Duodenal mucosa (tissue), 2 donors: ENCODE data around the gene TRPM4.
"Not testable (repeated sequence)": the region's sequence is repeated elsewhere in the genome, so short reads cannot be mapped to it uniquely, and the experiment has no call there.

ENCODE experiments used
- H3K27ac ChIP-seq: one replicate; pipeline ENCODE4 v1.7.0; 2013; ENCODE audit warnings: low read depth, low read length
- H3K27me3 ChIP-seq, 2 donors: one replicate each; pipeline ENCODE4 v1.7.0; 2013; ENCODE audit warnings: low read length in 2 of 2, control low read depth in 1 of 2; ENCODE audit not compliant: insufficient read depth in 2 of 2, control insufficient read depth in 1 of 2
- H3K36me3 ChIP-seq, 2 donors: one replicate each; pipeline ENCODE4 v1.7.0; 2013; ENCODE audit warnings: low read length in 2 of 2, control low read depth in 1 of 2; ENCODE audit not compliant: insufficient read depth in 2 of 2, control insufficient read depth in 1 of 2
- H3K4me1 ChIP-seq, 2 donors: one replicate each; pipeline ENCODE4 v1.7.0; 2013; ENCODE audit warnings: low read length in 2 of 2, control low read depth in 1 of 2; ENCODE audit not compliant: insufficient read depth in 2 of 2, control insufficient read depth in 1 of 2
- H3K4me3 ChIP-seq, 2 donors: one replicate each; pipeline ENCODE4 v1.7.0; 2013; ENCODE audit warnings: low read length in 2 of 2, low read depth in 1 of 2
- H3K9ac ChIP-seq, 2 donors: one replicate each; pipeline ENCODE4 v1.7.0; 2013; ENCODE audit warnings: low read length in 2 of 2, low read depth in 1 of 2
- H3K9me3 ChIP-seq, 2 donors: one replicate each; pipeline ENCODE4 v1.7.0; 2013; ENCODE audit warnings: low read length in 2 of 2, control low read depth in 1 of 2; ENCODE audit not compliant: control insufficient read depth in 1 of 2

The TRPM4 gene

GRCh38 chr19:49117677-49118564 is 39.7 kb upstream of the TRPM4 start:
- Histone ChIP-seq H3K27ac (peak overlapping the region; percentile 99), H3K4me1 (peaks cover 27 to 40% of the 10 kb centered on the region in 2 donors), H3K4me3 (peak overlapping the region; percentile 70 to 71), H3K27me3 (peaks cover 0 to 6% of the 10 kb centered on the region in 2 donors), H3K9ac (peak overlapping the region; percentile 92 to 95), H3K36me3 (no peaks in the 10 kb centered on the region), H3K9me3 (no peaks in the 10 kb centered on the region)

DNA sequence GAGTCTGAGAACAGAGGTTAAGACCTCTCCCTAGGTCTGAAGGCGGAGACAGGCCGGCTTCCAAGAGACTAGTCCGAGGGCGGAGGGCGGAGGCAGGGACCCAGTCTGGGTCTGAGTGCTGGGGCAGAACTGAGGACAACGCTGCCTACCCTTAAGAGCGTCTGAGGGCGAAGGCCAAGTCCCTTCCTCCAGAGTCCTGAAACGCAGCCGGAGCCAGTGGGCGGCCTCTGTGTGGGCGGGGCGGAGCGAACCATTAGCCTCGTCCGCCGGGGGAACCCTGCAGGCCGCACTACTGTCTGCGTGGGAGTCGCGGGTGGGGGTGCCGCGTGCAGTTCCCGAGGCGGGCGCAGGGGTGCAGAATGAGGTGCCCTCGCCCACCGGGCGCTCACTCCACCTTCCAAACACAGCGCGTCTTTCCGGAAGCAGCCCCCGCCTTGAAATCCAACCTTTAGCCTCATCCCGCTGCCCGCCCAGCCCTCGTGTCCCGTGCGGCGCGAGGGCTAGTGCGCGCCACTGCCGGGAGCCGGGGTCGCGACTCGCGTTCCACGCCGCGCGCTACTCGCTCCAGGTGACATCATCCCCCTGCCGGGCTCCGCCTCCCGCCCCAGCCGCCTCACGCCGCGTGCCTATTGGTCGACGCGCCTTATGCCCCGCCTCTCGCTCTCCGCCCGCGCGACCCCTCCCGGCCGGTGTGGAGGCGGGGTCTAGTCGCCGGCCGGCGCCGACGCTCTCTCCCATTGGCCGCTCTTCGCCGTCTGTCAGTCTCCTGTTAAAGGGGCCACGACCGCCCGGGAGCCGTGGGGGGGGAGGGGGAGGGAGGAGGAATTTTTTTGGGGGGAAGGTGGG is 38.8 kb upstream of the TRPM4 start, which contains the start of gene C19orf73:
C19orf73 (minus strand) TSS at position 579 of the 846 bp plus-strand sequence; CDS start at position 458, 121 bp downstream.
- peaks cover 0 to 6% of the 10 kb centered on the region in 2 donors for H3K27me3 ChIP-seq
- H3K36me3 ChIP-seq = no peaks in the 10 kb centered on the region
- H3K9ac ChIP-seq = peak within 1 kb of the TSS; percentile 92 to 95
- H3K27ac ChIP-seq = peak within 1 kb of the TSS; percentile 99
- peaks cover 25 to 37% of the 10 kb centered on the region in 2 donors for H3K4me1 ChIP-seq
- no peaks in the 10 kb centered on the region for H3K9me3 ChIP-seq
- H3K4me3 ChIP-seq = peak within 1 kb of the TSS; percentile 70 to 71

GRCh38 chr19:49119411-49120324 is 37.9 kb upstream of the TRPM4 start, which contains the start of gene PPFIA3:
PPFIA3 (plus strand) TSS chr19:49119544; CDS start chr19:49127874, 8,330 bp downstream.
- Histone ChIP-seq H3K9ac (peak within 1 kb of the TSS; percentile 92 to 95), H3K27me3 (peaks cover 0 to 6% of the 10 kb centered on the region in 2 donors), H3K9me3 (no peaks in the 10 kb centered on the region), H3K4me1 (peaks cover 26 to 34% of the 10 kb centered on the region in 2 donors), H3K4me3 (peak within 1 kb of the TSS; percentile 70 to 71), H3K27ac (peak within 1 kb of the TSS; percentile 99), H3K36me3 (no peaks in the 10 kb centered on the region)

DNA sequence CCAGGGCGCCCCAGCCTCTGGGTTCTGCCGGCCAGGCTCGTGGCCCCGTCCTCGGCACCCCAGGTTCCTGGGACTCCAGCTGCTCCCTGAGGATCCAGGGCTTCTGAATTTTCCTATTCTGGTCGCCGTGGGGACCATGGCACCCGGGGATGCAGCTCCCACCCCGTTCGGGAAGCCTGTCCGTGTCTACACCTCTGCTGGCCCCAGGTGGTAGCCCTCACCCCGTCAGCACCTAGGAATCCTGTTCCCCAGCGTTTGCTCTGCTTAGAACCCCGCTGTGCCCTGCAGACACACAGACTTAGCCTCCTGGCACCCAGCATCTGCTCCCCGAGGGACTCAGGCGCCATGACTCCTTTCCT is 37.3 kb upstream of the TRPM4 start:
- Histone ChIP-seq H3K27me3 (peaks cover 0 to 6% of the 10 kb centered on the region in 2 donors), H3K27ac (no peak overlapping the region), H3K9ac (peak overlapping the region in 1 of 2 donors; percentile 51), H3K9me3 (no peaks in the 10 kb centered on the region), H3K36me3 (no peaks in the 10 kb centered on the region), H3K4me3 (peak overlapping the region in 1 of 2 donors; percentile 47), H3K4me1 (peaks cover 26 to 30% of the 10 kb centered on the region in 2 donors)

DNA sequence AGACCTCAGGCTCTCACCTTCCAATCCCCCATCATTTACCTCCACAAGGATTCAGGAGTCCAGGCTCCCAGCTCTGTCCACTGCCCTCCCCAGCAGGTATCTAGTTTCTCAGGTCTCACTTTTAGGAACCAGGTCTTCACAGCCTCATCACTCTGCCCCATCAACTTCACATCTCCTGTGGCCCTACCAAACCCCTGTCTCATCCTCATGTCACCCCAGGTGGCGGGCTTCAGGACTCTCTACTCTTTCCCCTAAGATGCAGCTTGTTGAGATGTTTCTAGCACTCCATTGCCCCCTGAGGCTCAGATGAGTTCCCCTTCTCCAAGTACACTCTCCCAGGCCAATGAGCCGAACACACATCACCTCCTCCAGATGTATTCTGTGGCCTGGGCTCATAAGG is 36.7 kb upstream of the TRPM4 start:
- Histone ChIP-seq H3K27me3 (peaks cover 0 to 6% of the 10 kb centered on the region in 2 donors), H3K27ac (no peak overlapping the region), H3K4me3 (no peak overlapping the region), H3K9ac (no peak overlapping the region), H3K36me3 (no peaks in the 10 kb centered on the region), H3K4me1 (peaks cover 26 to 29% of the 10 kb centered on the region in 2 donors), H3K9me3 (no peaks in the 10 kb centered on the region)

GRCh38 chr19:49121841-49122240 is 35.8 kb upstream of the TRPM4 start:
- peaks cover 21 to 26% of the 10 kb centered on the region in 2 donors for H3K4me1 ChIP-seq
- H3K36me3 ChIP-seq, H3K4me3 ChIP-seq, H3K9ac ChIP-seq, H3K9me3 ChIP-seq, H3K27ac ChIP-seq, H3K27me3 ChIP-seq: not testable (repeated sequence)

- not testable (repeated sequence) for H3K9ac ChIP-seq, H3K4me3 ChIP-seq, H3K27me3 ChIP-seq, H3K9me3 ChIP-seq, H3K36me3 ChIP-seq, H3K27ac ChIP-seq
- H3K4me1 ChIP-seq = peaks cover 13% of the 10 kb centered on the region in 2 donors
Observed at GRCh38 chr19:49123285-49123684, 34.3 kb upstream of the TRPM4 start.

DNA sequence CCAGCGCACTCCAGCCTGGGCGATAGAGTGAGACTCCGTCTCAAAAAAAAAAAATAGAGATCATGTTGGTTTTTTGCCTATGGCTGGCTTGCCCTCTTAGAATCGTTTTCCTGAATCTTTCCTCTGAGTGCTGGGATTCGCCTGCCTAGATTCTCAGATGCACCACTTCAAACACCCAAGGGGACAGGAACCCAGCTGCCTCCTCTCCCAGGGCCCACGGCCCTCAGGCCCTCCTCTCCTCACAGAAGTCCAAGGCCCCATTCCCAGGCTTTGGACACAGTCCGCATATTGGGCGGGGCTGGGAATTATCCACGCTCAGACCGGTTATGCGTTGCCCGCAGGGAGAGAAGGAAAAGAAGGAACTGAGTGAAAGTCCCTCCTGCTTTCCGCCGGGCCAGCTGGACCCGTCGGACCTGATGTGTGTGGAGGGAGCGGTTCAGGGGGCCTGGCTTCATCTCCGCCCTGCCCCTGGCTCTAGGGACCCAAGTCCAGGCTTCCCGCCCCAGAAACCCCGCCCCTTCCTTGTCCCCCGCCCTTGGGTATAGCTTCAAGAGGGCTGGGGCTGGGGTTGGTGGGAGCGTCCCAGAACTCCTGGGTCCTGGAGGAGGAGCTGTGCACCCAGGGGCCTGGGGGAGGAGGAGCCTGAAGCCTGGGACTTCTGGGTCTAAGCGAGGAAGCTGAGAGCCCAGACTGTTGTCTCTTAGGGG is 32.4 kb upstream of the TRPM4 start:
- H3K4me3 ChIP-seq = peak overlapping the region in 1 of 2 donors; percentile 45
- no peaks in the 10 kb centered on the region for H3K9me3 ChIP-seq
- no peaks in the 10 kb centered on the region for H3K36me3 ChIP-seq
- H3K27me3 ChIP-seq = peaks cover 0 to 6% of the 10 kb centered on the region in 2 donors
- H3K9ac ChIP-seq = peak overlapping the region in 1 of 2 donors; percentile 51
- H3K27ac ChIP-seq = peak overlapping the region; percentile 58
- H3K4me1 ChIP-seq = peaks cover 13 to 18% of the 10 kb centered on the region in 2 donors

DNA sequence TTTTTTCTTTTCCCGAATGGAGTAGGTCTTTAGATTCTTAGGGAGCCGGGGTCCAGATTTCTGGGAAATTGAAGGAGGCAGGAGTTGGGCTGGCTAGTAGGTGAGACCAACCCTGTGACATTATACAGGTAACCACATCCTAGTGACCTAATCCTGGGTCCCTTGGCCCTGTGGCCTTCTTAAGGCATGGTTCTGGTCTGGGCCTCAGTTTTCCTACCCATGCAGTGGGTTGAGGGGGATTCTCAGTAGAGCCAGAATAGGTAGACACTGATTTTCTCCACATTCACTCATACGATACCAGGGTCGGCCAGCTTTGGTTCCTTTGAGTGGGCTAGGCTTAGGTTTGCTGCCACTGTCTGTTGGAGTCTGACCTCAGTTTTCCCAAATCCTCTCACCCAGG is 31.0 kb upstream of the TRPM4 start:
- H3K9me3 ChIP-seq = no peaks in the 10 kb centered on the region
- no peaks in the 10 kb centered on the region for H3K27me3 ChIP-seq
- H3K4me1 ChIP-seq = peaks cover 8 to 15% of the 10 kb centered on the region in 2 donors
- H3K36me3 ChIP-seq = no peaks in the 10 kb centered on the region
- no peak overlapping the region for H3K4me3 ChIP-seq
- H3K27ac ChIP-seq = no peak overlapping the region
- no peak overlapping the region for H3K9ac ChIP-seq
